ENCODE measurements around the gene FASTKD2.

GRCh38 chr2:206776432-206776831 lies 11.0 kb downstream of the FASTKD2 start:
- TF ChIP-seq CTCF (IDR thresholded peaks at IDR 0.05) (no peak), ZFX (IDR thresholded peaks at IDR 0.05; ENCODE audit: borderline replicate concordance) (no peak)

All from 22Rv1 (cell line).